Measurements from ENCODE around the gene MYO18B.

Gene MYO18B

GRCh38 chr22:26054841-26055605, 313.0 kb downstream of the MYO18B start:
- no peaks in the 10 kb centered on the region for H3K4me1 ChIP-seq (ENCODE audit: control insufficient read depth in 1 of 2, insufficient read depth in 1 of 2, low read depth in 1 of 2, low read length in 1 of 2)
- no peak overlapping the region for H3K27ac ChIP-seq
- H3K4me3 ChIP-seq (ENCODE audit: low read depth in 1 of 2, low read length in 1 of 2): no peak overlapping the region
- TF ChIP-seq, protein P1, sequence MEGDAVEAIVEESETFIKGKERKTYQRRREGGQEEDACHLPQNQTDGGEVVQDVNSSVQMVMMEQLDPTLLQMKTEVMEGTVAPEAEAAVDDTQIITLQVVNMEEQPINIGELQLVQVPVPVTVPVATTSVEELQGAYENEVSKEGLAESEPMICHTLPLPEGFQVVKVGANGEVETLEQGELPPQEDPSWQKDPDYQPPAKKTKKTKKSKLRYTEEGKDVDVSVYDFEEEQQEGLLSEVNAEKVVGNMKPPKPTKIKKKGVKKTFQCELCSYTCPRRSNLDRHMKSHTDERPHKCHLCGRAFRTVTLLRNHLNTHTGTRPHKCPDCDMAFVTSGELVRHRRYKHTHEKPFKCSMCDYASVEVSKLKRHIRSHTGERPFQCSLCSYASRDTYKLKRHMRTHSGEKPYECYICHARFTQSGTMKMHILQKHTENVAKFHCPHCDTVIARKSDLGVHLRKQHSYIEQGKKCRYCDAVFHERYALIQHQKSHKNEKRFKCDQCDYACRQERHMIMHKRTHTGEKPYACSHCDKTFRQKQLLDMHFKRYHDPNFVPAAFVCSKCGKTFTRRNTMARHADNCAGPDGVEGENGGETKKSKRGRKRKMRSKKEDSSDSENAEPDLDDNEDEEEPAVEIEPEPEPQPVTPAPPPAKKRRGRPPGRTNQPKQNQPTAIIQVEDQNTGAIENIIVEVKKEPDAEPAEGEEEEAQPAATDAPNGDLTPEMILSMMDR (IDR thresholded peaks at IDR 0.05): no peak
- no peaks in the 10 kb centered on the region for H3K9me3 ChIP-seq
- peaks cover 22% of the 10 kb centered on the region for H3K27me3 ChIP-seq
- H3K36me3 ChIP-seq: no peaks in the 10 kb centered on the region

DNA sequence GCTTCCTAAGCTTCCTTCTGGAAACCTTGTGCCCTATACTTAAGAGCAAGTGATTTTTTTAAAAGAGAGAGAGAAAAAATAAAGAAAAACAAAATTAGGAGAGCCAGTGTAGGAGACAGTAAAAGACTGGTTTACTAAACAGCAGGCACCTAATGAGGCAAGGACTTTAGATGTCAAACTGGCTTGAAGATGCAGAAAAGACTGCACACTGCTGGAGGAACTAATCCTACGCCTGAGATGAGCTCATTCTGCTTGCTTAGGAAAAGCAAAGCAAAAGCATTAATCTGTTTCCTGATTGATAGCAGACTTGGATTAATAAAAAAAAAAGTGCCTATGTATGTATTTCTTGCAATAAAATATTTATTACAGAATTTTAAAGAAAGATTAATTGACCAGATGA, 313.7 kb downstream of the MYO18B start:
- Histone ChIP-seq H3K9me3 (no peaks in the 10 kb centered on the region), H3K27me3 (peaks cover 22% of the 10 kb centered on the region), H3K27ac (no peak overlapping the region), H3K36me3 (no peaks in the 10 kb centered on the region), H3K4me1 (ENCODE audit: control insufficient read depth in 1 of 2, insufficient read depth in 1 of 2, low read depth in 1 of 2, low read length in 1 of 2) (no peaks in the 10 kb centered on the region), H3K4me3 (ENCODE audit: low read depth in 1 of 2, low read length in 1 of 2) (no peak overlapping the region)
- TF ChIP-seq, protein P1 (IDR thresholded peaks at IDR 0.05): no peak

GRCh38 chr22:26056455-26057200, 314.6 kb downstream of the MYO18B start:
- Histone ChIP-seq H3K27ac (no peak overlapping the region), H3K4me1 (ENCODE audit: control insufficient read depth in 1 of 2, insufficient read depth in 1 of 2, low read depth in 1 of 2, low read length in 1 of 2) (no peaks in the 10 kb centered on the region), H3K9me3 (no peaks in the 10 kb centered on the region), H3K4me3 (ENCODE audit: low read depth in 1 of 2, low read length in 1 of 2) (no peak overlapping the region), H3K27me3 (peaks cover 22% of the 10 kb centered on the region), H3K36me3 (no peaks in the 10 kb centered on the region)
- TF ChIP-seq, protein P1 (IDR thresholded peaks at IDR 0.05): no peak

GRCh38 chr22:26057731-26058130, 315.7 kb downstream of the MYO18B start:
- TF ChIP-seq, protein P1 (IDR thresholded peaks at IDR 0.05): no peak
- no peak overlapping the region for H3K4me3 ChIP-seq (ENCODE audit: low read depth in 1 of 2, low read length in 1 of 2)

DNA sequence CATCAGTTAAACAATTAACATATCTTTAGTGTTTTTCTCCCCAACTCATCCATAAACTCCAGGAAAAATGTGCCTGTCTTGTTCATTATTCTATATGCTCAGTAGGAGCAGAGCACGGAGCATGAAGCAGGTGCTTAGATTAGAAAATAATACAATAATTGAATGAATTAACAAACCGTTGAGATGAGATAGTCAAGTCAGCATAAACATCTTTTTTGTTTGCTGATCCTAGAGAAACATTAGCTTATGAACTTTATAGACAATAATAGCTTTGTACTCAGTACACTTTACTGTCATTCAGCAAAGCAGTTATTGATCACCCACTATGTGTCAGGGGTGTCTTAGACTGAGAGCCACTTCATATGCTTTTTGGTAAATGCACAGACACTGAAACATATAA, 322.1 kb downstream of the MYO18B start:
- Histone ChIP-seq H3K36me3 (no peaks in the 10 kb centered on the region), H3K4me1 (ENCODE audit: control insufficient read depth in 1 of 2, insufficient read depth in 1 of 2, low read depth in 1 of 2, low read length in 1 of 2) (no peaks in the 10 kb centered on the region), H3K27me3 (peaks cover 36% of the 10 kb centered on the region), H3K9me3 (no peaks in the 10 kb centered on the region), H3K27ac (no peak overlapping the region), H3K4me3 (ENCODE audit: low read depth in 1 of 2, low read length in 1 of 2) (no peak overlapping the region)
- TF ChIP-seq, protein P1 (IDR thresholded peaks at IDR 0.05): no peak

More at GRCh38 chr22:26057731-26058130, 315.7 kb downstream of the MYO18B start:
- H3K36me3 ChIP-seq: no peaks in the 10 kb centered on the region
- H3K27ac ChIP-seq: no peak overlapping the region
- H3K27me3 ChIP-seq: peaks cover 22% of the 10 kb centered on the region
- H3K9me3 ChIP-seq: no peaks in the 10 kb centered on the region
- no peaks in the 10 kb centered on the region for H3K4me1 ChIP-seq (ENCODE audit: control insufficient read depth in 1 of 2, insufficient read depth in 1 of 2, low read depth in 1 of 2, low read length in 1 of 2)

Measured in neutrophil (primary cell).